Endodermal cell (in vitro differentiated cells): ENCODE data around the gene LARP1. TPM values are rescaled to one million over a fixed set of nuclear protein-coding genes. Genes with fewer than 3 reads are reported as not detected.

Experiments used
- DNase-seq: peaks from one replicate; pipeline ENCODE4 v3.0.0-alpha.2; 2017
- H3K27ac ChIP-seq: 2 replicates; pipeline ENCODE4 v1.5.1; 2013; ENCODE audit warnings: mild to moderate bottlenecking, low read depth, low read length, moderate library complexity
- H3K27me3 ChIP-seq: 2 replicates; pipeline ENCODE4 v1.6.1; 2013; ENCODE audit warnings: mild to moderate bottlenecking, low read length, moderate library complexity; ENCODE audit not compliant: insufficient read depth, control insufficient read depth, poor library complexity, severe bottlenecking
- H3K36me3 ChIP-seq: 2 replicates; pipeline ENCODE4 v1.7.0; 2013; ENCODE audit warnings: mild to moderate bottlenecking, low read length, moderate library complexity; ENCODE audit not compliant: control insufficient read depth, insufficient read depth
- H3K4me1 ChIP-seq: one replicate; pipeline ENCODE4 v1.7.0; 2013; ENCODE audit warnings: low read length; ENCODE audit not compliant: control insufficient read depth, insufficient read depth
- H3K4me3 ChIP-seq: 2 replicates; pipeline ENCODE4 v1.5.1; 2013; ENCODE audit warnings: mild to moderate bottlenecking, low read length, moderate library complexity
- H3K9ac ChIP-seq: 2 replicates; pipeline ENCODE4 v1.6.1; 2013; ENCODE audit warnings: mild to moderate bottlenecking, low read length, moderate library complexity; ENCODE audit not compliant: poor library complexity, severe bottlenecking; ENCODE audit errors: extremely low read depth
- H3K9me3 ChIP-seq: 2 replicates; pipeline ENCODE4 v1.6.1; 2013; ENCODE audit warnings: mild to moderate bottlenecking, low read length, moderate library complexity; ENCODE audit not compliant: control insufficient read depth
- H3K27ac Mint-ChIP-seq: 2 replicates; pipeline ENCODE4 v1.8.0; 2020; ENCODE audit warnings: mixed read lengths
- H3K27me3 Mint-ChIP-seq: 2 replicates; pipeline ENCODE4 v1.8.0; 2021; ENCODE audit warnings: mild to moderate bottlenecking, mixed read lengths; ENCODE audit not compliant: insufficient read depth
- H3K36me3 Mint-ChIP-seq: 2 replicates; pipeline ENCODE4 v1.8.0; 2020; ENCODE audit warnings: low read depth, mixed read lengths
- H3K4me1 Mint-ChIP-seq: 2 replicates; pipeline ENCODE4 v1.8.0; 2020; ENCODE audit warnings: mixed read lengths
- H3K4me3 Mint-ChIP-seq: 2 replicates; pipeline ENCODE4 v1.8.0; 2020; ENCODE audit warnings: mild to moderate bottlenecking, moderate library complexity, mixed read lengths
- H3K9me3 Mint-ChIP-seq: 2 replicates; pipeline ENCODE4 v1.8.0; 2020; ENCODE audit warnings: mild to moderate bottlenecking, mixed read lengths
- CTCF ChIP-seq: fragments of 200-600 bp; sonication (generic); conservative IDR thresholded peaks from 2 replicates; pipeline ENCODE4 v1.5.0; 2021; ENCODE audit warnings: antibody characterized with exemption, mild to moderate bottlenecking
- WGBS, 2 experiments: methylation state at CpG; one replicate each; pipeline versions ENCODE4 v1.1.5 to v1.1.7; 2013; ENCODE audit warnings: missing lambda C conversion rate in 2 of 2, mixed read lengths in 1 of 2; ENCODE audit not compliant: insufficient coverage in 1 of 2, insufficient read length in 1 of 2; 5-methylcytosine and 5-hydroxymethylcytosine counted together
- total RNA-seq, 2 donors: library from RNA; stranded (reverse); fragmentation: NEBNext Ultra II Directional in 1 of 2; extraction: Animal tissue kit (Norgen Biotek cat#: 25700) in 1 of 2; gene quantifications; 2 replicates in 1 of 2; 3 replicates in 1 of 2; pipeline ENCODE4 v1.2.1, GENCODE V29; 2021

LARP1 gene
- total RNA-seq, 2 donors from 2014 or later = 193 to 273 TPM

- 92 to 94% methylated on average over 5 to 6 of the region's 6 CpGs for WGBS, 2 experiments
- no peak overlapping the region for H3K4me3 ChIP-seq
- no peaks in the 10 kb centered on the region for H3K27me3 Mint-ChIP-seq
- H3K27ac Mint-ChIP-seq = no peak overlapping the region
- H3K9me3 ChIP-seq = no peaks in the 10 kb centered on the region
- no peak overlapping the region for H3K9ac ChIP-seq
- DNase-seq = no peak
- H3K36me3 ChIP-seq = no peaks in the 10 kb centered on the region
- H3K4me1 Mint-ChIP-seq = peaks cover 37% of the 10 kb centered on the region
- no peak overlapping the region for H3K27ac ChIP-seq
- peaks cover 7% of the 10 kb centered on the region for H3K4me1 ChIP-seq
- H3K27me3 ChIP-seq = no peaks in the 10 kb centered on the region
- no peak for TF ChIP-seq CTCF
- H3K36me3 Mint-ChIP-seq = peaks cover 2% of the 10 kb centered on the region
- no peaks in the 10 kb centered on the region for H3K9me3 Mint-ChIP-seq
- H3K4me3 Mint-ChIP-seq = no peak overlapping the region
Observed at GRCh38 chr5:154708207-154708606, 47.0 kb upstream of the LARP1 start.

GRCh38 chr5:154708846-154709245, 46.3 kb upstream of the LARP1 start:
- Histone ChIP-seq H3K9me3 (no peaks in the 10 kb centered on the region), H3K27me3 (no peaks in the 10 kb centered on the region), H3K4me1 (peaks cover 7% of the 10 kb centered on the region), H3K36me3 (no peaks in the 10 kb centered on the region), H3K9ac (no peak overlapping the region), H3K27ac (no peak overlapping the region), H3K4me3 (no peak overlapping the region)
- TF ChIP-seq CTCF = no peak
- DNase-seq = no peak
- Mint-ChIP-seq H3K4me3 (no peak overlapping the region), H3K27me3 (no peaks in the 10 kb centered on the region), H3K9me3 (no peaks in the 10 kb centered on the region), H3K36me3 (peaks cover 2% of the 10 kb centered on the region), H3K4me1 (peaks cover 43% of the 10 kb centered on the region), H3K27ac (no peak overlapping the region)
- 95% methylated on average over 5 of the region's 5 CpGs for WGBS, 2 experiments

GRCh38 chr5:154709368-154710305, 45.5 kb upstream of the LARP1 start:
- no peak overlapping the region for H3K27ac Mint-ChIP-seq
- no peak for DNase-seq
- Histone ChIP-seq H3K9me3 (no peaks in the 10 kb centered on the region), H3K36me3 (no peaks in the 10 kb centered on the region), H3K27ac (no peak overlapping the region), H3K4me1 (peaks cover 12% of the 10 kb centered on the region), H3K27me3 (no peaks in the 10 kb centered on the region), H3K4me3 (no peak overlapping the region), H3K9ac (no peak overlapping the region)
- TF ChIP-seq CTCF = no peak
- H3K36me3 Mint-ChIP-seq = no peaks in the 10 kb centered on the region
- no peaks in the 10 kb centered on the region for H3K9me3 Mint-ChIP-seq
- H3K4me3 Mint-ChIP-seq = no peak overlapping the region
- 91 to 96% methylated on average over 14 to 15 of the region's 15 CpGs for WGBS, 2 experiments
- H3K4me1 Mint-ChIP-seq = peaks cover 51% of the 10 kb centered on the region
- H3K27me3 Mint-ChIP-seq = no peaks in the 10 kb centered on the region
